GM18519 (cell line): Measurements from ENCODE around the gene CDK6.
"Not testable (repeated sequence)": the region's sequence is repeated elsewhere in the genome, so short reads cannot be mapped to it uniquely, and the experiment has no call there.

Experiments
- ATAC-seq: cut with Tn5 transposase; IDR thresholded peaks from one replicate; pipeline ENCODE4 v1.9.1; 2021; ENCODE audit warnings: mild to moderate bottlenecking, moderate library complexity; ENCODE audit not compliant: unreplicated experiment, low FRiP score

CDK6 gene

GRCh38 chr7:92608380-92609322, 227.7 kb downstream of the CDK6 start:
- no peak for ATAC-seq

DNA sequence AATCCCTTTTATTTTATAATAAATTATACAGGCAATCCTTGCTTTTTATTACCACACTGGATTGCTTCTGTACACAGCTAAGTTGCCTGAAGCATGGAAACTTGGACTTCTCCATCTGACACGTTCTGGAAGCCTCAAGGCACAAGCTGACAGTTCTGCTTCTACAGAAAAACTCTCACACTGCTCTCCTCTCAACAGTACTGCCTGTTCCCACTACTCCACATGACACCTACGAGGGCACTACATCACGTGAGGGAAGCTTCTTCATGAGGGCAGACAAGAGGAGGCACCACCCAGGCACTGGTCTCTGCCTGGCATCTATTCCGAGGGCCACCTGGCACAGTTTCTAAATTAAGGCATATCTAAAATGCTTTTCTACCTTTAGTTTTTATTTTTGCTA, 229.4 kb downstream of the CDK6 start:
- no peak for ATAC-seq

DNA sequence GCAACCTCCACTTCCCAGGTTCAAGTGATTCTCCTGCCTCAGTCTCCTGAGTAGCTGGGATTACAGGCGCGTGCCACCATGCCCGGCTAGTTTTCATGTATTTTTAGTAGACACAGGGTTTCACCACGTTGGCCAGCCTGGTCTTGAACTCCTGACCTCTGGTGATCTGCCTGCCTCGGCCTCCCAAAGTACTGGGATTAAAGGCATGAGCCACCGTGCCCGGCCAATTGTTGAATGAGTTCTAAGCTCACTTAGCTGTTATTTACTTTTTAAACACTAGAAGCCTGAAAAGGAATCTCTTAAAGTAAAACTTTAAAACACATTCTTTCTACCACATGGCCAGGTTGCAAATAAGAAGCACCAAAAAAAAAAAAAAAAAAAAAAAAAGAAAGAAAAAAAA, 231.9 kb downstream of the CDK6 start:
- not testable (repeated sequence) for ATAC-seq

- no peak for ATAC-seq
Measured at GRCh38 chr7:92603089-92603445, 233.3 kb downstream of the CDK6 start.

DNA sequence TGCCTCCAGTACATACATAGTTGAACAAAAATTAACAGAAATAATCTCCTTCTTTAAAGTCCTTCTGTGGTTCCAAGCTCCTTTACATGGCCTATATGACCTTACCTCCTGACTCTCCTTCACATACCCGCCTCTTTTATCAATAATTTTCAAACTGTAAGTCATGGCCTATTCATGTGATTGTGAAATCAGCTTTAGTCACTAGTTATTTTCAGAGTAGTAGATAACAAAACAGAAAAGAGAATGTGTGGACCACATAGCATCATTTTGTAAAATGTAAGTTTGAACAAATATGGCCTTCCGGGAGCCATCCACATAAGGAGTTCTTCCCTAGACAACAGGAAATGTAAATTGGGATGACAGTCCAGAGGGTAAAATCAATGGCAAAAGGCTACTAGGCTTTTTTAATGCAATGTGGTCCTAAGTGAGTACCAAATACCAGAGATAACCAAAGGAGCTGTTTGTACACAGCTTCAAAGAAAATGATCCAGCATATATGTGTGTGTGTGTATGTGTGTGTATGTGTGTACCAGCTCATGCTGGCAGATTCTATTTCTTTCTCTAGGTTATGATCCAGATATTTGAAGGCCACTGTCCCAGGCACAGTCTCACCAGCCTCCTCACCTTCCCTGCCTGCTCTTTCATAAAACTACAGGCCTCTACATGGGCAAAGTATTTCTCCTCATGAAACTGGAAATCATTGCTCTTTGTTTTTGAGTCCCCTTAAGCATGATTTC, 233.9 kb downstream of the CDK6 start:
- ATAC-seq = no peak

DNA sequence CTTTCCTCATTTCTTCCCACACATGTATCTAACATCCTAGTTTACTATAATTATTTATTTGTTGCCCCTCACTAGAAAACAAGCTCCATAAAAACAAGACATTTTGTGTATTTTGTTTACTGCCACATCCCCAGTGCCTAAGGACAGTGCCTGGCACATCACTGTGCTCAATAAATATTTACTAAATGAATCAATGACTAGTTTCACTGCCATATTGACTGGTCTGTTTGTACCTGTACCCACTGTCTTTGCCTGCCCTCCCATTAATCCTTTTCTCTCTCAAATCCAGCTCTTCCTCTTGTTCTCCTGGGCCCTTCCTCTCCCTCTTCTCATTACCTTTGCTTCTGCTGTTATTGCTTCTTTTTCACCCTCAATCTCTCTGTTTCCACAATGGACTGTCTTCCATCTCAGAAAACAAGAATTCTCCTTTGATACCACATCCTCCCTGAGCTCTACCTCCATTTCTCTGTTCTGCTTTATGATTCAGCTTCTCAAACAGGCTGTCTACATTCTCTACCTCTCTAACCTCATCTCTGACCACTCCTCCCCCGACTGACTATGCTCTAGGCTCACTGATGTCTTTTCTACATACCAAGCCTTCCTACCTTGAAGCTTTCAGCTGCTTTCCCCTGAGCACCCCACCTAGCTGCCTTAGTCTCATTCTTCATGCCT, 237.9 kb downstream of the CDK6 start:
- peak; percentile 64 for ATAC-seq

- no peak for ATAC-seq
Measured at GRCh38 chr7:92595281-92595680, 241.1 kb downstream of the CDK6 start.

DNA sequence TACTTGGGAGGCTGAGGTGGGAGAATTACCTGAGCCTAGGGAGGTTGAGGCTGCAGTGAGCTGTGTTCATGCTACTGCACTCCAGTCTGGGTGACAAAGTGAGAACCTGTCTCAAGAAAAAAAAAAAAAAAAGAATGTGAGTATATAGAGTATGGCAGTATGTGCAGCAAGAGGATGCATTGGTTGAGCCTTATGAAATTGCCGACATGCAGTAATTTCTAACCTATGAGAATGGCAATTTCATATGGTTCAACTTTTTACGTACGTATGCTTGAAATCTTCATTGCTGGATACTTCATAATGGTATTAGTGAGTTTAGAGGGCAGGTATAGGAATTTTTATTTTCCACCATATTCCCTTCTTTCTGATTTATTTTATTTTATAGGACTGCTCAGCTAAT, 241.6 kb downstream of the CDK6 start:
- ATAC-seq = no peak

GRCh38 chr7:92590711-92591310, 245.6 kb downstream of the CDK6 start:
- no peak for ATAC-seq

- no peak for ATAC-seq
Measured at GRCh38 chr7:92589056-92589455, 247.3 kb downstream of the CDK6 start.

DNA sequence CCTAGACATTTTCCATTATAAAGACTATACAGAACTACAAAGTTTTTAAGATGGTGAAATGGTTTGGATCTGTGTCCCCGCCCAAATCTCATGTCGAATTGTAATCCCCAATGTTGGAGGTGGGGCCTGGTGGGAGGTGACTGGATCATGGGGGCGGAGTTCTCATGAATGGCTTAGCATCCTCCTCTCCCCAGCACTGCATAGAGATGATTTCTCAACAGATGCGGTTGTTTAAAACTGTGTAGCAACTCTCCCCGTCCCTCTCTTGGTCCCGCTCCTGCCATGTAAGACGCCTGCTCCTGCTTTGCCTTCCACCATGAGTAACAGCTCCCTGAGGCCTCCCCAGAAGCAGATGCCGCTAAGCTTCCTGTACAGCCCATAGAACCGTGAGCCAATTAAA, 247.8 kb downstream of the CDK6 start:
- ATAC-seq = no peak

DNA sequence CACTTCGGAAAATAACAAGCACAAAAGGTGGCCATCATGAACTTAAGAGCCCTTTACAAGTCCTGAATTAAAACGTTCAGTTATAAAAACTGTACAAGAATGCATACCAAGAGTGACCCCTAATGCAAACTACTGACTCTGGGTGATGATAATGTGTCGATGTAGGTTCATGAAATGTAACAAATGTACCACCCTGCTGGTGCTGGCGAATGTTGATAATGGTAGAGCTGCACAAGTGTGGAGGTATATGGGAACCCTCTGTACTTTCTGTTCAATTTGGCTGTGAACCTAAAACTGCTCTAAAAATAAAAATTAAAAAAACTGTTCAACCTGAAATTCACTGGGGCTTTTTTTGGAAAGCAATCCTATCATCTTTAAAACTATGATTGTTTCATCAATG, 249.5 kb downstream of the CDK6 start:
- ATAC-seq = no peak

- no peak for ATAC-seq
Measured at GRCh38 chr7:92586403-92586802, 250.0 kb downstream of the CDK6 start.

DNA sequence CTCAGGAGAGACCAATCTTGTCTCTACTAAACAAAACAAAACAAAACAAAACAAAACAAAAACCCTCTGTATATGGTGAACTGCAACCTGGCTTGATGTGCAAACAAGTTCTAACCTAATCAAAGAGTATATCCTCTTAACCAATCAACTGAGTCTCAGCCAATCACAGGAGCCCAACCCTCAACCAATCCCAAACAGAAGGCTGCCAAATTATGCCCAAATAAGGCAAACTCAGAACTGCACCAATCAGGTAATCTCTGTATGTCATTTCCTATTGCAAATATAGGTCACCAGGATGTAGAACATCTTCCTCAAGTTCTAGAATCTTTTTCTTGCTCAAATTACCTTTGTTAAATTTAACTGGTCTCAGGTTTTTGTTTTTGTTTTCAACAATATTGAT, 251.4 kb downstream of the CDK6 start:
- ATAC-seq = no peak

DNA sequence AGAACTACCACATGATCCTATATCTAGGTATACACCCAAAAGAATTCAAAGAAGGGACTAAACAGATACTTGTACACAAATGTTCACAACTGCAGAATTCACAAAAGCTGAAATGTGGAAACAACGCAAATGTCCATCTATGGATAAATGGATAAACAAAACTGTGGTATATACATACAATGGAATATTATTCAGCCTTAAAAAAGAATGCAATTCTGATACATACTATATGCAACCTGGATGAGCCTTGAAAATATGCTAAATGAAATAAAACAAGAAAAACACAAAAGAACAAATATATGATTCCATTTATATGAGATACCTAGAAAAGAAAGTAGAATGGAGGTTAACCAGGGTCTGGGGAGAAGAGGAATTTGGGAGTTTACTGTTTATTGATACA, 253.4 kb downstream of the CDK6 start:
- no peak for ATAC-seq

DNA sequence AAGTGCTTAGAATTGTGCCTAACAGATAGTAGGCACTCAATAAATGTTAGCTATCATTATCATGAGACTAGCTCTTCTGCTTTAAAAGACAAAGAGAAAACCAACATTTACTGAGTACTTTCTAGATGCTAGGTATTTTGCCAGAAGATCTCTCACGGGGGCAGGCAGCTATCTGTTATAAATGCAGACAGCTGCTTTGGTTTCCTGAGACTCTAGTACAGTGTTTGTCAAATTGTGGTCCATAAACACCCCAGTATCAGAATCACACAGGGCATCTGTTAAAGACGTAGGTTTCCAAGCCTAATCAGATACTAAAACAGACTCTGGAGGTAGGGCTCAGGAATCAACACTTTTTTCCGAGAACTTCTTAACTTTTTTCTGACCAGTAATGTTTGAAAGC, 260.1 kb downstream of the CDK6 start:
- ATAC-seq = no peak

DNA sequence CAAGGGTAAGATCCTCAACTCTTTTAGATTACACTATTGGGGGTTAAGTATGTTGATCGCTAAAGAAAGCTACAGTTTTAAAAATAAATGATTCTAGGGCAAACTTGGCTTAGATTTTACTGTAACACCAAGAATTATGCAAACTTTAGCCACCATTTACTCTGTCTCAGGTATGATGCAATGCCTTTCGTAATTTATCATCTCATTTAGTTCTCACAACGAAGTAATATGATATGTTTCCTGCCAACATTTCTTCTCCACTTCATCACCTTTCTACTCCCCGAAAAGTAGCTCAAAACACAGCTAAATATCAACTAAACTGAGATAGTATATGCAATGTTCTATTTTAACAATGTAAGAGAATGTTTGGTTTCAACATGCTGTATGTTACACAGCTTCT, 267.2 kb downstream of the CDK6 start:
- ATAC-seq = no peak

DNA sequence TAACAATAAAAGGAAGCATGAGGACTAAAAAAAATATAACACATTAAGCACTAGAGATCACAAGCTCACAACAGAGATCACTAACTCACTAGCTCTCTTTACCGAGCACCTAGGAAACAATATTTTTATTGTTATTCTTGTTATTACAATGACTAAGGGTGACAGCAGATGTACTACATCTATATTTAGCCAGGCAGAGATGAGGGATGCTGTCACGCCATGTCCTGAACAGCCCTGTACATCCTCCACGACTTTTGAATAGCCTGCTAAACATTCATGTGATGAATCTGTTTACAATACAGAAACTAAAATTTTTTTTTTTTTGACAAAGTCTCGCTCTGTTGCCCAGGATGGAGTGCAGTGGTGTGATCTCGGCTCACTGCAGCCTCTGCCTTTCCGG, 268.9 kb downstream of the CDK6 start:
- ATAC-seq = no peak

DNA sequence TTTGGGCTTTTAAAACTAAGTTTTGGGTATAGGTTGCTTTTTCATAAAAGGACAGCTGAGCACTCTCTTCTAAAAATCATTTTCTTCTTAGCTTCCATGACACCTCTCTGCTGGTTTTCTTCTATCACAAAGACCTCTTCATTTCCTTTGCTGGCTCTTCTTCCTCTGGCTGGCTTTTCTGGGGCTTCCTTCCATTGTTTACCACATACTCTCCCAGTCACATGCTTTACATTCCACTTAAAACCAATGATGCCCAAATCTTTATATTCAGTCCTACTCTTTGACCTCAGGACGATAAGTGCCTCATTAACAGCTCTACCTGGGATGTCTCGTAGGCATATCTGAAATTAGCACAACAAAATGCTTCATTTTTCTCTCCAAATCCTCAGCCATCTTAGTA, 273.0 kb downstream of the CDK6 start:
- ATAC-seq = no peak

DNA sequence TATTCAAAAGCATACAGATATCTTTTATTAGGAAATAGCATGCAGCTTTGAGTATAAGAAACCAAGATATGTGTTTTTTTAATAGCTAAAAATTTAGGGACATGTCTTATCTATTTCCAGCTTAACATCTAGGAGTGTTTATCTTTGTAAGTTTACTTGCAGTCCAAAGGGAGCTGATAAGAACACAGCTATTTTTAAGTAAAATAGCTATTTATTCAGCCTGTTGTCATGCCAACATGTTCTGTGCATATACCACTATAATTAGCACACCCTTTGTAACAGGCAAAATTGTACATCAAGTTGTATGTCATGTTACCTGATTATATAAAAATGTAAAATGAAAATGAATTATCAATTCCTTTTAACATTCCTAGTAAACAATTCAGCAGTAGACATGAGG, 275.8 kb downstream of the CDK6 start:
- no peak for ATAC-seq

GRCh38 chr7:92557808-92558362, 278.5 kb downstream of the CDK6 start:
- no peak for ATAC-seq
